ENCODE measurements around the gene CYP39A1. TPM values are rescaled to one million over a fixed set of nuclear protein-coding genes. Genes with fewer than 3 reads are reported as not detected.

CYP39A1 gene
- total and polyA plus RNA-seq, 9 of the 15 experiments (the other 6 are each of a cell fraction or from before 2014, with no cell fraction given): not detected

DNA sequence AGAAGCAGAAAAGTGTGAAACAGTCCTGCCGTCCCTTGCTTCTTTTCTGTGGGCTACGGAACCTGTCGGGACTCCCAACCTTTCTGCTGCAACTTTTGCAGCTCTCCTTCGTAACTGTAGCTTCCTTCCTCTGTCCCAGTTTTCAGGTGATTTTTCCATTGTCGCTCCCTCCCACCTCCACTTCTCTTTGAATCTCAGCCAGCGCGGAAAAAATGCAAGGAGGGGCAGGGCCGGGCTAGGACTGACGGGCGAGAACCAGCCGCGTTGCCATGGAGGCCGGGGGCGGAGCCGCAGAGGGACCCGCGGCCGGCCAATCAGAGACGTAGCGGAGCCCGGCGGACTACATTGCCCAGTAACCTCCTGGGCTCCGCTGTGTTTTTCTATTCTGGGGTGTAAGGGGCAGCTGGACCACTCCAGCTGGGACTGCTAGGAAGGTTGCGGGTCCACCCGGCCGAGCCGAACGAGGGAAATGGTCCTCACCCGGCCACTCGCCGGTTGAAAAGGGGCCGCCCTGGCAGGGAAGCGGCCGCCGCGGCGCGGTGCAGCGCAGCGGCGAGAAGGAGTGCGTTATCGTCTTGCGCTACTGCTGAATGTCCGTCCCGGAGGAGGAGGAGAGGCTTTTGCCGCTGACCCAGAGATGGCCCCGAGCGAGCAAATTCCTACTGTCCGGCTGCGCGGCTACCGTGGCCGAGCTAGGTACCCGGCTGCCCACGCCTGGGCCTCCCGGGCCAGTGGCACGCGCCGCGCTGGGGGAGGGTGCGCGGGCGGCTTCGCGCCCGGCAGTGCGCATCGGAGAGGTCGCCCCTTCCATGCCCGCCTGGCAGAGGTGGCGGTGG, at the start of gene CYP39A1, which contains the start of gene SLC25A27 (continued):
- TF ChIP-seq ATF1 (CRISPR knock-in tag; IDR thresholded peaks at IDR 0.05) (no peak), ATF1 (tag; IDR thresholded peaks at IDR 0.05) (peak; percentile 39), ZNF561 (CRISPR knock-in tag; conservative IDR thresholded peaks at IDR 0.05) (no peak), BMI1 (IDR thresholded peaks at IDR 0.05; ENCODE audit: low read length) (peak; percentile 53; the same call in 1 of the 2 replicates), DIDO1 (tag; IDR thresholded peaks at IDR 0.05; ENCODE audit: low read depth) (no peak), YY1 (IDR thresholded peaks at IDR 0.05; ENCODE audit: borderline replicate concordance in 1 of 3, control insufficient read depth in 1 of 3, extremely low read depth in 1 of 3, insufficient read depth in 3 of 3, insufficient read length in 1 of 3, insufficient replicate concordance in 2 of 3, low read depth in 1 of 3, low read length in 2 of 3) (peak in 1 of 3 experiments; percentile 22), IRF2 (CRISPR knock-in tag; IDR thresholded peaks at IDR 0.05) (no peak), SP1 (CRISPR knock-in tag; IDR thresholded peaks at IDR 0.05) (no peak), ATF7 (IDR thresholded peaks at IDR 0.05) (0 out of 2 replicates have a peak, but pooled peaks have one; percentile 23), CBFB (CRISPR knock-in tag; IDR thresholded peaks at IDR 0.05) (no peak), KAT8 (IDR thresholded peaks at IDR 0.05; ENCODE audit: low read depth) (no peak), ZNF57 (CRISPR knock-in tag; IDR thresholded peaks at IDR 0.05) (no peak), DNMT1 (IDR thresholded peaks at IDR 0.05) (no peak)
- TF ChIP-seq, protein P1, sequence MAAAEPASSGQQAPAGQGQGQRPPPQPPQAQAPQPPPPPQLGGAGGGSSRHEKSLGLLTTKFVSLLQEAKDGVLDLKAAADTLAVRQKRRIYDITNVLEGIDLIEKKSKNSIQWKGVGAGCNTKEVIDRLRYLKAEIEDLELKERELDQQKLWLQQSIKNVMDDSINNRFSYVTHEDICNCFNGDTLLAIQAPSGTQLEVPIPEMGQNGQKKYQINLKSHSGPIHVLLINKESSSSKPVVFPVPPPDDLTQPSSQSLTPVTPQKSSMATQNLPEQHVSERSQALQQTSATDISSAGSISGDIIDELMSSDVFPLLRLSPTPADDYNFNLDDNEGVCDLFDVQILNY (CRISPR knock-in tag; IDR thresholded peaks at IDR 0.05): no peak
- TF ChIP-seq, protein P2, sequence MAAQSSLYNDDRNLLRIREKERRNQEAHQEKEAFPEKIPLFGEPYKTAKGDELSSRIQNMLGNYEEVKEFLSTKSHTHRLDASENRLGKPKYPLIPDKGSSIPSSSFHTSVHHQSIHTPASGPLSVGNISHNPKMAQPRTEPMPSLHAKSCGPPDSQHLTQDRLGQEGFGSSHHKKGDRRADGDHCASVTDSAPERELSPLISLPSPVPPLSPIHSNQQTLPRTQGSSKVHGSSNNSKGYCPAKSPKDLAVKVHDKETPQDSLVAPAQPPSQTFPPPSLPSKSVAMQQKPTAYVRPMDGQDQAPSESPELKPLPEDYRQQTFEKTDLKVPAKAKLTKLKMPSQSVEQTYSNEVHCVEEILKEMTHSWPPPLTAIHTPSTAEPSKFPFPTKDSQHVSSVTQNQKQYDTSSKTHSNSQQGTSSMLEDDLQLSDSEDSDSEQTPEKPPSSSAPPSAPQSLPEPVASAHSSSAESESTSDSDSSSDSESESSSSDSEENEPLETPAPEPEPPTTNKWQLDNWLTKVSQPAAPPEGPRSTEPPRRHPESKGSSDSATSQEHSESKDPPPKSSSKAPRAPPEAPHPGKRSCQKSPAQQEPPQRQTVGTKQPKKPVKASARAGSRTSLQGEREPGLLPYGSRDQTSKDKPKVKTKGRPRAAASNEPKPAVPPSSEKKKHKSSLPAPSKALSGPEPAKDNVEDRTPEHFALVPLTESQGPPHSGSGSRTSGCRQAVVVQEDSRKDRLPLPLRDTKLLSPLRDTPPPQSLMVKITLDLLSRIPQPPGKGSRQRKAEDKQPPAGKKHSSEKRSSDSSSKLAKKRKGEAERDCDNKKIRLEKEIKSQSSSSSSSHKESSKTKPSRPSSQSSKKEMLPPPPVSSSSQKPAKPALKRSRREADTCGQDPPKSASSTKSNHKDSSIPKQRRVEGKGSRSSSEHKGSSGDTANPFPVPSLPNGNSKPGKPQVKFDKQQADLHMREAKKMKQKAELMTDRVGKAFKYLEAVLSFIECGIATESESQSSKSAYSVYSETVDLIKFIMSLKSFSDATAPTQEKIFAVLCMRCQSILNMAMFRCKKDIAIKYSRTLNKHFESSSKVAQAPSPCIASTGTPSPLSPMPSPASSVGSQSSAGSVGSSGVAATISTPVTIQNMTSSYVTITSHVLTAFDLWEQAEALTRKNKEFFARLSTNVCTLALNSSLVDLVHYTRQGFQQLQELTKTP (IDR thresholded peaks at IDR 0.05; ENCODE audit: low read depth in 1 of 2, partially characterized antibody in 2 of 2): peak in 1 of 2 experiments; percentile 43
- TF ChIP-seq, protein P3, sequence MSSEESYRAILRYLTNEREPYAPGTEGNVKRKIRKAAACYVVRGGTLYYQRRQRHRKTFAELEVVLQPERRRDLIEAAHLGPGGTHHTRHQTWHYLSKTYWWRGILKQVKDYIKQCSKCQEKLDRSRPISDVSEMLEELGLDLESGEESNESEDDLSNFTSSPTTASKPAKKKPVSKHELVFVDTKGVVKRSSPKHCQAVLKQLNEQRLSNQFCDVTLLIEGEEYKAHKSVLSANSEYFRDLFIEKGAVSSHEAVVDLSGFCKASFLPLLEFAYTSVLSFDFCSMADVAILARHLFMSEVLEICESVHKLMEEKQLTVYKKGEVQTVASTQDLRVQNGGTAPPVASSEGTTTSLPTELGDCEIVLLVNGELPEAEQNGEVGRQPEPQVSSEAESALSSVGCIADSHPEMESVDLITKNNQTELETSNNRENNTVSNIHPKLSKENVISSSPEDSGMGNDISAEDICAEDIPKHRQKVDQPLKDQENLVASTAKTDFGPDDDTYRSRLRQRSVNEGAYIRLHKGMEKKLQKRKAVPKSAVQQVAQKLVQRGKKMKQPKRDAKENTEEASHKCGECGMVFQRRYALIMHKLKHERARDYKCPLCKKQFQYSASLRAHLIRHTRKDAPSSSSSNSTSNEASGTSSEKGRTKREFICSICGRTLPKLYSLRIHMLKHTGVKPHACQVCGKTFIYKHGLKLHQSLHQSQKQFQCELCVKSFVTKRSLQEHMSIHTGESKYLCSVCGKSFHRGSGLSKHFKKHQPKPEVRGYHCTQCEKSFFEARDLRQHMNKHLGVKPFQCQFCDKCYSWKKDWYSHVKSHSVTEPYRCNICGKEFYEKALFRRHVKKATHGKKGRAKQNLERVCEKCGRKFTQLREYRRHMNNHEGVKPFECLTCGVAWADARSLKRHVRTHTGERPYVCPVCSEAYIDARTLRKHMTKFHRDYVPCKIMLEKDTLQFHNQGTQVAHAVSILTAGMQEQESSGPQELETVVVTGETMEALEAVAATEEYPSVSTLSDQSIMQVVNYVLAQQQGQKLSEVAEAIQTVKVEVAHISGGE (CRISPR knock-in tag; IDR thresholded peaks at IDR 0.05): 0 out of 6 replicates have a peak, but pooled peaks of 1 of the 3 experiments have one; percentile 29
- TF ChIP-seq, protein P4, sequence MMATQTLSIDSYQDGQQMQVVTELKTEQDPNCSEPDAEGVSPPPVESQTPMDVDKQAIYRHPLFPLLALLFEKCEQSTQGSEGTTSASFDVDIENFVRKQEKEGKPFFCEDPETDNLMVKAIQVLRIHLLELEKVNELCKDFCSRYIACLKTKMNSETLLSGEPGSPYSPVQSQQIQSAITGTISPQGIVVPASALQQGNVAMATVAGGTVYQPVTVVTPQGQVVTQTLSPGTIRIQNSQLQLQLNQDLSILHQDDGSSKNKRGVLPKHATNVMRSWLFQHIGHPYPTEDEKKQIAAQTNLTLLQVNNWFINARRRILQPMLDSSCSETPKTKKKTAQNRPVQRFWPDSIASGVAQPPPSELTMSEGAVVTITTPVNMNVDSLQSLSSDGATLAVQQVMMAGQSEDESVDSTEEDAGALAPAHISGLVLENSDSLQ (IDR thresholded peaks at IDR 0.05): peak; percentile 94

Data from K562 (cell line).